Activated CD4-positive, alpha-beta T cell treated with anti-CD3 and anti-CD28 coated beads, Interleukin-2, amount 50 U/mL, for 4 hours (primary cell): Measurements from ENCODE around the gene PRB2.
"Not testable (repeated sequence)": the region's sequence is repeated elsewhere in the genome, so short reads cannot be mapped to it uniquely, and the experiment has no call there.

Experiments used
- DNase-seq, 2 experiments: peaks; one replicate each; pipeline ENCODE4 v3.0.0-alpha.2; 2020

PRB2 gene

DNA sequence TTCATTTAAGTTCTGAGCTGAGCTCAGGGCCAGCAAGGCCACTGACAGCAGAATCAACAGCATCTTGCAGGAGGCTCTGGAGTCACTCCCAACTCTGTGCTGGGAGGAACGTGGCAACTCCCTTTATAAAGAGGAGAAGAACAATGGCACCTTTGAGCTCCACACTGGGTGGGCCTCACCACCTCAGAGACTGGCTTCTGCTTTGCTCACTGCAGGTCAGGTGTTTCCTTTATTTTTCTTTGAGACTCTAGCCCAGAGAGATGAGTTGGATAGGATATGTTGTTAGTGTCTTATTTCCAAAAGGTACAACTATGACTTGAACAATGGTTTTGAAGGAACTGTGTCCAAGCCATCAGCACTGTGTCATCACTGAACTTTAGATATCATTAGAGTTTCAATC lies at the start of gene PRB2:
Gene PRB2, minus strand, starts transcription at position 101 of the 400 bp plus-strand sequence. Its CDS starts 38 bp downstream, at position 63.
- not testable (repeated sequence) for DNase-seq

DNA sequence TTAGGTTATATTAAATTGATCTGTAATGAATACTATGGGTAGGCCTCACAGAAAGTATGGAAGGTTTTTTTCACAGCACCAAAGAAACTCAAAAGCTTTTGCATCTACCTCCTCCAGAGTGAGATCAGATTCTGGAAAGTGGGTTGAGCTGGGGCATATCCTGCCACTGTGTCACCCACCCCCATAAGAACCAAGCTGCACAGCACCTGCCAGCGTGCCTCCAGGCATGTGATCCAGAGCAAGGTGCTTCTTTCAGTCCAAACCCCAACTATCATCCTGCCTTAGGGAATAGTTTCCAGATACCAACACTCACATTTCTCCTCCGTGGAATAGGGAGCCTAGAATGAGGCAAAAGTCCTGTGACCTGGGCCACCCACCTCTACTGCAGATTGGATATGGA lies 42.6 kb upstream of the PRB2 start:
- no peak for DNase-seq

DNA sequence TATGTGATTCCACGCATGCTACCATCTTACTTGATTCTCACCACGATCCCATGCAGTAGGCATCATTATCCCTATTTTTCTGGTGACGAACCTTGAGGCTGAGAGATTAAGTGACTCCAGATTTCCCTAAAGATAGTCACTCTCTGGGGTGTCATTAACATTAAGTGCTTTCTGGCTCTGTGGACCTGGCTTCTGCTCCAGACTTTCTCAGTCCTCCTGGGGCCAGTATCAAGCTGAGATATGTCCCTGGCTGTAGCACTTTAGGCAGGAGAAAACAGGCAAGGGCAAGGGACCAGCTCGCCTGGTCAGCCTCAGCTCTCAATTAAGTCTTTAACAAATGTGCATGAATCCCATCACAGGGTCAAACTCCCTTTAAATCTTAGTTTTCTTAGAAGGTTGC lies 38.3 kb upstream of the PRB2 start:
- DNase-seq = no peak

DNA sequence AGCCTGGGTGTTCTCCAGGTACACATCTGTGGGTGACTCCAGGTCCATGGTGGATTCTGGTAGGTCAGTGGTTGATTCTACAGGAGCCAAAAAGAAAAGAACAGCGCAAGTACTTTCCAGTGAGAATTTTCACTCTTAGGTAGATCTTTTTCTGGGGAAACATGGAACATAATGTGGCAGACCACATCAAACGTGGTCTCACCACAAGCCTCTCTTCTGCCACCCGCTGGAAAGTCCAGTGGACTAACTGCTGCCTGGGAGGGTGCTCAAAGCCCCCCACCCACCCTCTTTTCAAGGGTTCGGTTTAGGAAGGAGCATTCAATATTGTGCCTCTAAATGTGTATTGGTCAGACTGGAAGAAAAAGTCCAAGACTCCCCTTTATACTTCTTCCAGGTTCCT lies 36.1 kb upstream of the PRB2 start:
- DNase-seq = no peak

DNA sequence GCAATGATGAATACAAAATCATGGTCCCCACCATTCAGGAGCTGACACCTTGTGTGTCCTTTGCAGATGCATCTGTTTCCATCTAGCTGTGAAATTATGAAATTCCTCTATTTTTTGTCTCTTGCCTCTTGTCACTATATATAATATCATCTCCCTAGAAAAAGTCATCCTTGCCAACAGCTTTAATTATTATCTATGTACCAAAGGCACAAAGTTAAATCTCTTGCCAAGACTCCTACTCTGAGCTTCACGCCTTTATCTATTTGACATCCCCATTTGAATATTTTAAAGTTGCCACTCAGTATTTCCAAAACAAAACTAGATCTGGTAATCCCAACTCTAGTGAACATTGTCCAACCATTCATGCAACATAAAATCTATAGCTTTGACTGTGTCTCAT lies 32.0 kb upstream of the PRB2 start:
- DNase-seq = no peak

DNA sequence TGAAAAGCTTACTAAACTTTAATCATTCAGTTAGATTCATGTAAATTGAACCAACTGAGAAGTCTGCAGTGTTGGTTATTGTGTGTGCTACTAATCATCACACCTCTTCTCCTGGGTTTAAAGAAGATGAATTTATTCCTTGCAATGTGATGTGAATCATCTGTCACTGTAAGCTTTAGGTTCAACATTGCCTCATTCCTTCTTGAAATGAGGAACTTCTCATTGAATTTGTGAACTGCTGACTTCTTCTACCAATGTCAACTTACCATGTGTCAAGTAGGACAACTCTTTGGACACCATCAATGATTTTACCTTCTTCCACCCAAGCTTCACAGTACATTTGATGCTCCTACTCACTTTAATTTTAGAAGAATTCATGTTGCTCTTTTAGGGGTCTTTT lies 17.4 kb upstream of the PRB2 start:
- no peak for DNase-seq

- no peak for DNase-seq
These were observed 12.7 kb upstream of the PRB2 start for GRCh38 chr12:11408096-11408495.

- DNase-seq = no peak
These were observed 2.0 kb upstream of the PRB2 start for GRCh38 chr12:11397366-11397765.

DNA sequence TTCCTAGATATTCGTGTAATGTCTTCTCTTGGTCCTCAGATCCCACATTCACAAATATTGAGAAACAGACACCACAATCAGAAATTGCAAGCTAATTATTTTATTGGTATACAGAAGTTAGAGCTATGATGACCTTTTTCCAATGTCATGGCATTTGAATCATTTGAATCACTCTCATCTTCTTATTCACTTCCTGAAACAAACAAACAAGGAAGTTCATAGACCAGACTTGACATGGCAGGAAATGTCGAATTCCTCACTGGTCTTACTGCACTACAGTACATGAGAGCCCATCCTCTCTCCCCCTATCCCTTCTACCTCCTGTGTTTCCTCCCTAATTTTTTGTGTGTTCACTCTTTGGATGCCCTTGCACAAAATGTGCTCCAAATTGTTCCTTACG lies 3.9 kb downstream of the PRB2 start:
- DNase-seq = not testable (repeated sequence)

DNA sequence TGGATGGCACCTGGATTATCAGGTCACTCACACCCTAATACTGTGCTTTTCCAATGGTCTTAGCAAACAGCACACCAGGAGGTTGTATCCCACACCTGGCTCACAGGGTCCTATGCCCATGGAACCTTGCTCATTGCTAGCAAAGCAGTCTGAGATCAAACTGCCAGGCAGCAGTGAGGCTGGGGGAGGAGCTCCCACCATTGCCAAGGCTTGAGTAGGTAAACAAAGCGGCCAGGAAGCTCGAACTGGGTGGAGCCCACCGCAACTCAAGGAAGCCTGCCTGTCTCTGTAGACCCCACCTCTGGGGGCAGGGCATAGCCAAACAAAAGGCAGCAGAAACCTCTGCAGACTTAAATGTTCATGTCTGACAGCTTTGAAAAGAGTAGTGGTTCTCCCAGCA lies 17.9 kb downstream of the PRB2 start:
- DNase-seq = not testable (repeated sequence)

DNA sequence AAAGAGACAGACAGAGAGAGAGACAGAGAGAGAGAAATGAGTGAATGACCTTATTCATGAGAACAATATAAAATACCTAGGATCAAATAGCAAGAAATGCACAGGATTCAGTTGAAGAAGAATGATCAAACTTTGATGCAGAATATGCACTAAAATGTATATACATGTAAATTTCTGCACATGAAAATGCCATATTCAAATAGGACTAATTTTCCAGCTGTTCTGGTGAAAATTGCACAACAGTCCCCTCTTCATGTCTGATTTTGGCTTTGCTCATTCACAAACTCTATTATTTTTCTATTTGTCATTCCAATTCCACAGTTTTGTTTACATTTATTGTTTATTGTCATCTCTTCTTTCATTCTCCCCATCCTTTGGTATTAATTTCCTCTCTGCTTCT lies 34.2 kb downstream of the PRB2 start:
- DNase-seq = no peak

DNA sequence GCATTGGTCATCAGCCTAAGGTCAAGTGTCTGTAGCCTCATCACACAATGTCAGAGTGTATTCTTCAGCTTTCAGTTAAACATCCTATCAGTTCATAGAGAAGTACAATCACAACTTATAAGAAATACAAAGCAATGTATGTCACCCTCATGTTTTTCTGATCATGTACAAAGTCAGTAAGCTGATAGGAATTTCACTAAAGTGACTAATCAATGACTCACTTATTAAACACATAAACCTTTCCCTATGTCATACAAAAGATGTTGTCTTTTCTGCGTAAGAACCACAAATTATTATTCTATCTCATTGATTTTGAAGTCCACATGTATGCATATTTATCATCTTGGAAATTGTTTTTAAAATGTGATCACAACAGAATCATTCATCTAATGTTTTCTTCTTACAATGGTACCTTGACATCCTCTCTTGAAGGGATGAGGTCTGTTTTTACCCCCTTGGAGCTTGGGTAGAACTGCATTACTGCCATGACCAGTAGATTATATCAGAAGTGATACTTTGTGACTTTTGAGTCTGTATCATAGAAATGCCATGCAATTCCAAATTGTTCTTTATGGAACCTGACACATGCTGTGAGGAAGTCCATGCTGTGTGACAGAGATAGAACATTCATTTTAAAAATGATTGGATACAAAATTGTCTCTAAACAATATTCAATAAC lies 35.0 kb downstream of the PRB2 start:
- DNase-seq = not testable (repeated sequence)

GRCh38 chr12:11351736-11352135 lies 43.6 kb downstream of the PRB2 start:
- not testable (repeated sequence) for DNase-seq

- DNase-seq = no peak
These were observed 46.9 kb downstream of the PRB2 start for GRCh38 chr12:11348439-11348838.

DNA sequence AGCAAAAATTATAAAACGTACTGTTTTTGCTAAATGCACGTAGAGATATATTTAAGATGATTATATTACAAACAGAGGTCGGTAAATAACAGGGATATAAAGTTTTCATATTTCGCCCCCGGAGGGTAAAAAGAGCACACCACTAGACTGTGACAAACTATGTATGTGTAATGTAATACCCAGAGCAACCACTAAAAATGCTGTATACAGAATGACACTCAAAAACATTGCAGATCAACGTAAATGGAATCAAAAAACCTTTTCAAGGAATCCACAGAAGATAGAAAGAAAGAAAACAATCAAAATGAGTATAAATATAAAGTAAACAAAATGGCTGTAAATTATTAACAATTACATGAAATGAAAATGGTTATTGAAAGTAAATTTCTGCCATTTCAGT lies 47.6 kb downstream of the PRB2 start:
- no peak for DNase-seq

DNA sequence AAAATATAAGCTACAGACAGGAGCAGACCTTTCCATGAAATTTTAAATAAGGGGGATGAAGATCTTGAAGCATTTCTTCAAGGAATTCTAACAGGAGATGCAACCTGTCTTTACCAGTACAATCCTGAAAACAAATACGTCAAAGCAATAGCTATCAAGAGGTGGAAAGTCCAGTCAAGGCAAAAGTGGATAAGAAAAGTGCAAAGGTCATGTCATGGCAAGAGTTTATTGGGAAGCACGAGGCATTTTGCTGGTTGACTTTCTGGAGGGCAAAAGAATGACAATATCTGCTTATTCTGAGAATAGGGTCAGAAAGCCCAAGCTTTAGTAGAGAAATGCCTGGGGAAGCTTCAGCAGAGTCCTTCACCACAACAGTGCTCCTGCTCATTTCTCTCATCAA lies 50.9 kb downstream of the PRB2 start:
- no peak for DNase-seq
